ENCODE data around the gene UAP1L1.

UAP1L1 gene

DNA sequence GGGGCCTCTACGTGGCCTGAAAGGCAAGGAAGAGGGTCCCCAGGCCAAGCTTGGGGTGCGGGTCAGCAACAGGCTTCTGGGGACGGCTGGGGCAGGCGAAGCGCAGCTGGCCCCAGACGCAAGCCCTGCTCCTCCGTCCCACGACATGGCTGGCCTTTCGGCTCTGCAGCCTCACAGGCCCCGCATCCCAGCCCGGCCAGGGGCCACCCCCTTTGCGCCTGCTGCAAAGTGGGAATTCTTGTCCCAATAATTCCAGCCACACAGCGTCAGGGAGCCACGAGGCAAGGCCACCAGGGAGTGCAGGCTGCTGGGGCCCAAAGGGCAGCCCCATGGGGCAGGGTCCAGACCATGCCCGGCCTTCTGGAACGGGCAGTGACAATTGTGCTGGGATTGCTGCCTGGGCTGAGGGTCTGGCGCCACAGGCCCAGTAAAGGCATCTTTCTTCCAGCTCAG, 22.4 kb upstream of the UAP1L1 start:
- peak overlapping the region; percentile 83 for H3K27ac ChIP-seq
- no peak for TF ChIP-seq ZFX (IDR thresholded peaks at IDR 0.05; ENCODE audit: borderline replicate concordance)
- TF ChIP-seq, protein P1, sequence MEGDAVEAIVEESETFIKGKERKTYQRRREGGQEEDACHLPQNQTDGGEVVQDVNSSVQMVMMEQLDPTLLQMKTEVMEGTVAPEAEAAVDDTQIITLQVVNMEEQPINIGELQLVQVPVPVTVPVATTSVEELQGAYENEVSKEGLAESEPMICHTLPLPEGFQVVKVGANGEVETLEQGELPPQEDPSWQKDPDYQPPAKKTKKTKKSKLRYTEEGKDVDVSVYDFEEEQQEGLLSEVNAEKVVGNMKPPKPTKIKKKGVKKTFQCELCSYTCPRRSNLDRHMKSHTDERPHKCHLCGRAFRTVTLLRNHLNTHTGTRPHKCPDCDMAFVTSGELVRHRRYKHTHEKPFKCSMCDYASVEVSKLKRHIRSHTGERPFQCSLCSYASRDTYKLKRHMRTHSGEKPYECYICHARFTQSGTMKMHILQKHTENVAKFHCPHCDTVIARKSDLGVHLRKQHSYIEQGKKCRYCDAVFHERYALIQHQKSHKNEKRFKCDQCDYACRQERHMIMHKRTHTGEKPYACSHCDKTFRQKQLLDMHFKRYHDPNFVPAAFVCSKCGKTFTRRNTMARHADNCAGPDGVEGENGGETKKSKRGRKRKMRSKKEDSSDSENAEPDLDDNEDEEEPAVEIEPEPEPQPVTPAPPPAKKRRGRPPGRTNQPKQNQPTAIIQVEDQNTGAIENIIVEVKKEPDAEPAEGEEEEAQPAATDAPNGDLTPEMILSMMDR (IDR thresholded peaks at IDR 0.05), result no peak

DNA sequence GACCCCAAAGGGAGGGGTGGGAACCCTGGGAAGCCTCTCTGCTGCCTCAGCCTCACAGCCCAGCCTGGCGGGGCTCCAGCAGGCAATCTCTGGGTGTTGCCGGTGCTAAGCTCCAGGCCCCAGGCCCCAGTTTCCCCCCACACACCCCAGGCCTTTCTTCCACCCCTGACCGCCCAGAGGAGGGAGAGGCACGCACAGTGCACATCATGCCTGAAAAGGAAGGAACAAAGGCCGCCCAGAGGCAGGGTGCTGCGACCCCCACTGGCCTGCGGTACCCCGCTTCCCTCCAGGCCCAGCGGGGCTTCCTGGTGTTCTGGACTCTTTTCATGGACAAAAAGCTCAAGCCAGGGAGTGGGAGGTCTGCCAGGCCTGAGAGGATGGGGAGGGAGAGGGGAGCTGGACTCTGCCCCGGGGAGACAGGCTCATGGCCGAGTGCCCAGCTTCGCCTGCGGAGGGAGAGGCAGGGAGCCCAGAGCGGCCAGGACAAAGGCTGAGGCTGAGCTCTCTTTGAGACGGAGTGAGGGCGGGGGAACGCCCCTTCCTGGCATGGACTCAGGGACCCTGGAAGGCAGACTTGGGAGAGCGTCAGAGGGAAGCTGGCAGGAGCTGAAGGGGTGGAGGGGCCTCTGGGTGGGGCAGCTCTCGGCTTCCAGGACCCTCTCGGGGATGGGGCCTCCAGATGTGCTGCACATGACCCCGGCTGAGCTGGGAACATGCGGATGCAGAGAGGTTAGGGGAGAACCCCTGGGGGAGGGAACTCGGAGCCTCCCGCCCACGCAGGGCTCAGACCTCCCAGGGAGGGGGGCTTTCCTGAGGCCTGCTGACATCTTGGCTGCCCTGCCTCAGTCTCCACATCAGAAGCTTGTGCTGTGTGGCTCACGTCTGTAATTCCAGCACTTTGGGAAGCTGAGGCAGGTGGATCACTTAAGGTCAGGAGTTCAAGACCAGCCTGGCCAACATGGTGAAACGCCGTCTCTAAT, 21.6 kb upstream of the UAP1L1 start:
- TF ChIP-seq ZFX (IDR thresholded peaks at IDR 0.05; ENCODE audit: borderline replicate concordance), result no peak
- H3K27ac ChIP-seq, result peak overlapping the region; percentile 83

DNA sequence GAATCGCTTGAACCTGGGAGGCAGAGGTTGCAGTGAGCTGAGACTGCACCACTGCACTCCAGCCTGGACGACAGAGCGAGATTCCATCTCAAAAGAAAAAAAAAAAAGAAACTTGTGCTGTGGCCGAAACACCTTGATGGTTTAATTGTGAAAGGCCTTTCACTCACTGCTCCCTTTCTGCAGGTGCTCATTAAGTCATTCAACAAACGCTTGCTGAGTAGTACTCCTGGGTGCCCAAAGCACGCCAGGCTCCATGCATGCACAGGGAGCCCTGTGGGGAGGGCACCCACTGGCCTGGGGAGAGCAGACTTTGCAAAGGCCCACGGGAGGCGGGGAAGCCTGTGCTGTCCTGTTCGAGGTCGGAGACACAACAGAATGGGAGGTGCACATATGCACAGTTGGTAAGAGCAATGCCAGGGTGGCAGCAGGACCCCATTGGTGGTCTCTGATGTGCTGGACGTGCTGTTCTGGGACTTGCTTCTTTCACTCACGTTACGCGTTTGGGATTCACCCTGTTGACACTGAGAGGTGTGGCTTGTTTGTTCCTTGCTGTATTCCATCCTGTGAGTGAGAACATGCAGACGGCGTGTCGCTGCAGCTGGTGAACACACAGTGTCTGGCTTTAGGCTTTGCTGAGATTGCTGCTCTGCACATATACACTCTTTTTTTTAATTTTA, 20.4 kb upstream of the UAP1L1 start:
- peak overlapping the region; percentile 59 for H3K27ac ChIP-seq
- no peak for TF ChIP-seq ZFX (IDR thresholded peaks at IDR 0.05; ENCODE audit: borderline replicate concordance)
- TF ChIP-seq, protein P1 (IDR thresholded peaks at IDR 0.05), result no peak

DNA sequence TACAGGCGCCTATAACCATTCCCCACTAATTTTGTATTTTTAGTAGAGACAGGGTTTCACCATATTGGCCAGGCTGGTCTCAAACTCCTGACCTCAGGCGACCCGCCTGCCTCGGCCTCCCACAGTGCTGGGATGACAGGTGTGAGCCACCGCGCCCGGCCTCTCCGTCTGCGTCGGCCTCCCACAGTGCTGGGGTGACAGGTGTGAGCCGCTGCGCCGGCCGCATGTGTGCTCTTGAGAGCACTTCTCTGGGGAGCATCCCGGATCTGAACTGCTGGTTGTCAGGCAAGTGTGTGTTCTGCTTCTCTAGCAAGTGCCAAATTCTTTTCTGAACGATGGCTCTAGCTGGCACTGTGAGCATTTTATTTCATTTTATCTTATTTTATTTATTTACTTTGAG, 19.8 kb upstream of the UAP1L1 start:
- TF ChIP-seq, protein P1 (IDR thresholded peaks at IDR 0.05), result no peak
- no peak for TF ChIP-seq ZFX (IDR thresholded peaks at IDR 0.05; ENCODE audit: borderline replicate concordance)
- peak overlapping the region; percentile 59 for H3K27ac ChIP-seq

DNA sequence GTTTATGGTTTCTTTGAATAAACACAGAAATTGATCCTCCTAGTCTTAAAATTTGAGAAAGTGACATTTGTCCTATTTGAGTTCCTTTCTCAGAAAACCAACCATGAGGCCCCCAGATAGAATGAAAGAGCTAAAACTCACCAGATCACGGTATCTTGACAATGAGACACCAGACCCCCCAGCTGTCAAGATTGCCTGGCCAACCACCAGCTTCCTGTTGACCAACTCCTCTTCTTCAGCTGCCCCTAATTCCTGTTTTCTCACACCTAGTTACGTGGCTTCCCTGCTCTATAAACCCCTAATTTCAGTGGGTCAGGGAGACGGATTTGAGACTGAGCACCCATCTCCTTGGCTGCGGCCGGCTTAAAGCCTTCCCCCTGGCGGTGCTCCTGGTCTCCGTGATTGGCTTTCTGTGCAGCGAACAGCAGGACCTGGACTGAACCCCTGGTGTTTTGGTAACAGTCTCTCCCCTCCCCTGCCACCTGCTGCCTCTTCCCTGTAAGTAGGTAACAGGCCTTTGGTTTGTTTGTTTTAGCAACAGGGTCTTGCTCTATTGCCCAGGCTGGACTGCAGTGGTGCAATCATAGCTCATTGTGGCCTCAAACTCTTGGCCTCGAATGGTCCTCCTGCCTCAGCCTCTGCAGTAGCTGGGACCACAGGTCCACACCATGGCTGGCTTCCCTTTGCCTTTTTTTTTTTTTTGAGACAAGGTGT, 18.6 kb upstream of the UAP1L1 start:
- H3K27ac ChIP-seq, result peak overlapping the region; percentile 59; the same call in 1 of the 2 replicates
- TF ChIP-seq, protein P1 (IDR thresholded peaks at IDR 0.05), result no peak
- no peak for TF ChIP-seq ZFX (IDR thresholded peaks at IDR 0.05; ENCODE audit: borderline replicate concordance)

DNA sequence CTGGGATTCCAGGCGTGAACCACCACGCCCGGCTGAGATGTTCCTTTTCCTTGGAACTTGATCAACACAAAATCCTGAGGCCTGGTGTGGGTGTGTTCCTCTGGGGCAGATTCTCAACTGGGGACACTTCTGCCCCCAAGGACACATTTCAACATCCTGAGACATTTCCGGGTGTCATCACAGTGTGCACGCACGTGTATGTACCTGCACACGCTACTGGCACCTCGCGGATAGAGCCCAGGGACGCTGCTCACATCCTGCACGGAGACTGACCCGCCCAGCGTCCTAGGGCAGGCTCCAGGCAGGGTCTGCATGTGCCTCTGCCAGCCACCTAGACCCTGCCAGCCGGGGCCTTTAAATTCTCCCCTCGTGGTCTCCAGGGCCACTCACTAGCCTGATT, 14.9 kb upstream of the UAP1L1 start:
- no peak for TF ChIP-seq ZFX (IDR thresholded peaks at IDR 0.05; ENCODE audit: borderline replicate concordance)
- TF ChIP-seq, protein P1 (IDR thresholded peaks at IDR 0.05), result no peak
- peak overlapping the region; percentile 43 for H3K27ac ChIP-seq

DNA sequence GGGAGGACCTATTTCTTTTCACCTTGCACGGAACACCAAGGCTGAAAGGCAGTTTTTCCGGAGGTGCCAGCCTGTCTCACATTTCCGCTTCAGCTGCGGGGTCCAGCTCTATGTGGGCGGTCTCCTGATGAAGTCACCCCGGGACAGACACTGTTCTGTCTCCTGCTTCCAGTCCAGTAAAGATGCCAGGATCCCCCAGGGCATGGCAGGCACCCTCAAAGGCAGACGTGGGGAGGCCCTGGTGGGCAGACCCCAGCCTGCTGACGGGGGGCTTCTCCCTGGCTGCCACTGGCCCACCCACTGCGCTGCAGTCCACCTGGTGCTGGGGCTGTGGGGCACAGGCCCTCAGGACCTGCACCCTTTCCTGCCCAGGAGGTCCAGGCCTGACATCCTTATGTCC, 14.5 kb upstream of the UAP1L1 start:
- H3K27ac ChIP-seq, result peak overlapping the region; percentile 43
